ENCODE measurements around the gene MOB2. TPM values are rescaled to one million over a fixed set of nuclear protein-coding genes. Genes with fewer than 3 reads are reported as not detected.

The MOB2 gene
- total RNA-seq, 1 donor from 2014 or later: 39.8 TPM

GRCh38 chr11:1487851-1488574, 1.4 kb upstream of the MOB2 start:
- no peak for DNase-seq (ENCODE audit: low spot score)

GRCh38 chr11:1487091-1487850, 692 bp upstream of the MOB2 start:
- DNase-seq (ENCODE audit: low spot score): no peak

GRCh38 chr11:1485504-1485885, 1.1 kb downstream of the MOB2 start:
- no peak for DNase-seq (ENCODE audit: low spot score)

- DNase-seq (ENCODE audit: low spot score): no peak
Observed at GRCh38 chr11:1484695-1485503, 1.7 kb downstream of the MOB2 start.

GRCh38 chr11:1484061-1484671, 2.4 kb downstream of the MOB2 start:
- no peak for DNase-seq (ENCODE audit: low spot score)

GRCh38 chr11:1483445-1483961, 3.1 kb downstream of the MOB2 start:
- no peak for DNase-seq (ENCODE audit: low spot score)

GRCh38 chr11:1482581-1483444, 3.8 kb downstream of the MOB2 start:
- DNase-seq (ENCODE audit: low spot score): no peak

- DNase-seq (ENCODE audit: low spot score): no peak
Observed at GRCh38 chr11:1481861-1482441, 4.6 kb downstream of the MOB2 start.

- no peak for DNase-seq (ENCODE audit: low spot score)
Observed at GRCh38 chr11:1481483-1481825, 5.1 kb downstream of the MOB2 start.

- DNase-seq (ENCODE audit: low spot score): no peak
Observed at GRCh38 chr11:1480555-1481482, 5.8 kb downstream of the MOB2 start.

- DNase-seq (ENCODE audit: low spot score): no peak
Observed at GRCh38 chr11:1480191-1480554, 6.4 kb downstream of the MOB2 start.

- DNase-seq (ENCODE audit: low spot score): no peak
Observed at GRCh38 chr11:1479678-1480118, 6.9 kb downstream of the MOB2 start.

- DNase-seq (ENCODE audit: low spot score): no peak
Observed at GRCh38 chr11:1479006-1479677, 7.4 kb downstream of the MOB2 start.

- no peak for DNase-seq (ENCODE audit: low spot score)
Observed at GRCh38 chr11:1478544-1478943, 8.0 kb downstream of the MOB2 start.

- DNase-seq (ENCODE audit: low spot score): no peak
Observed at GRCh38 chr11:1478011-1478410, 8.6 kb downstream of the MOB2 start.

- DNase-seq (ENCODE audit: low spot score): no peak
Observed at GRCh38 chr11:1476940-1477736, 9.4 kb downstream of the MOB2 start.

- DNase-seq (ENCODE audit: low spot score): no peak
Observed at GRCh38 chr11:1475841-1476240, 10.7 kb downstream of the MOB2 start.

- DNase-seq (ENCODE audit: low spot score): no peak
Observed at GRCh38 chr11:1473786-1474185, 12.8 kb downstream of the MOB2 start.

Data from mesenteric fat pad (tissue), 1 donor.